Fibroblast of villous mesenchyme (primary cell): ENCODE measurements around the gene AFF3. TPM values are rescaled to one million over a fixed set of nuclear protein-coding genes. Genes with fewer than 3 reads are reported as not detected.

Experiments used
- DNase-seq: peaks from one replicate; pipeline ENCODE4 v3.0.0-alpha.2; 2010; ENCODE audit warnings: low read depth
- H3K4me3 ChIP-seq: 2 replicates; pipeline ENCODE4 v1.5.1; 2011; ENCODE audit warnings: low read depth, mild to moderate bottlenecking, low read length
- total RNA-seq: library from RNA; depleted of rRNA; stranded (reverse); fragments of >200 nt; gene quantifications from 2 replicates; pipeline ENCODE4 v1.2.3, GENCODE V29; 2012
- TF ChIP-seq, protein P1 (sequence below): IDR thresholded peaks from 2 replicates; pipeline ENCODE4 v1.5.1; 2012; ENCODE audit warnings: low read depth, mild to moderate bottlenecking, low read length; ENCODE audit not compliant: insufficient read depth

The AFF3 gene
- total RNA-seq, 1 donor, result 19.4 TPM

DNA sequence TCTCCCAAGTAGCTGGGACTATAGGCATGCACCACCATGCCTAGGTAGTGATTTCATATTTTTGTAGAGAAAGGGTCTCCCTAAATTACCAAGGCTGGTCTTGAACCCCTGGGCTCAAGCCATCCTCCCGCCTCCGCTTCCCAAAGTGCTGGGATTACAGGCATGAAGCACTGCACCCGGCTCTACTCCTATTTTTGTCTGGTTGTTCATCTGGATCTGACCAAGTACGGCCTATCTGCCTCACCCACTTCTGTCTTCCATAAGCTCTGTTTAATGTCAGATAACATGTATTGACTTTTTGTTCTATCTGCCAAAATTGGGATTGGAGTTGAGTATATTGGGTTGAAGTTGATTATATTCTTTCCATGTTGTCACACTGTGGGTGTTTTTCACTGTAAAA, 198.4 kb downstream of the AFF3 start:
- TF ChIP-seq, protein P1, sequence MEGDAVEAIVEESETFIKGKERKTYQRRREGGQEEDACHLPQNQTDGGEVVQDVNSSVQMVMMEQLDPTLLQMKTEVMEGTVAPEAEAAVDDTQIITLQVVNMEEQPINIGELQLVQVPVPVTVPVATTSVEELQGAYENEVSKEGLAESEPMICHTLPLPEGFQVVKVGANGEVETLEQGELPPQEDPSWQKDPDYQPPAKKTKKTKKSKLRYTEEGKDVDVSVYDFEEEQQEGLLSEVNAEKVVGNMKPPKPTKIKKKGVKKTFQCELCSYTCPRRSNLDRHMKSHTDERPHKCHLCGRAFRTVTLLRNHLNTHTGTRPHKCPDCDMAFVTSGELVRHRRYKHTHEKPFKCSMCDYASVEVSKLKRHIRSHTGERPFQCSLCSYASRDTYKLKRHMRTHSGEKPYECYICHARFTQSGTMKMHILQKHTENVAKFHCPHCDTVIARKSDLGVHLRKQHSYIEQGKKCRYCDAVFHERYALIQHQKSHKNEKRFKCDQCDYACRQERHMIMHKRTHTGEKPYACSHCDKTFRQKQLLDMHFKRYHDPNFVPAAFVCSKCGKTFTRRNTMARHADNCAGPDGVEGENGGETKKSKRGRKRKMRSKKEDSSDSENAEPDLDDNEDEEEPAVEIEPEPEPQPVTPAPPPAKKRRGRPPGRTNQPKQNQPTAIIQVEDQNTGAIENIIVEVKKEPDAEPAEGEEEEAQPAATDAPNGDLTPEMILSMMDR, result no peak
- H3K4me3 ChIP-seq, result no peak overlapping the region
- DNase-seq, result no peak

- TF ChIP-seq, protein P1, result no peak
- no peak for DNase-seq
- no peak overlapping the region for H3K4me3 ChIP-seq
Measured at GRCh38 chr2:99942561-99943347, 199.6 kb downstream of the AFF3 start.

- TF ChIP-seq, protein P1, result no peak
- peak; percentile 3 for DNase-seq
- no peak overlapping the region for H3K4me3 ChIP-seq
Measured at GRCh38 chr2:99940963-99941362, 201.4 kb downstream of the AFF3 start.

GRCh38 chr2:99939135-99939534, 203.3 kb downstream of the AFF3 start:
- TF ChIP-seq, protein P1, result no peak
- no peak for DNase-seq
- H3K4me3 ChIP-seq, result no peak overlapping the region

DNA sequence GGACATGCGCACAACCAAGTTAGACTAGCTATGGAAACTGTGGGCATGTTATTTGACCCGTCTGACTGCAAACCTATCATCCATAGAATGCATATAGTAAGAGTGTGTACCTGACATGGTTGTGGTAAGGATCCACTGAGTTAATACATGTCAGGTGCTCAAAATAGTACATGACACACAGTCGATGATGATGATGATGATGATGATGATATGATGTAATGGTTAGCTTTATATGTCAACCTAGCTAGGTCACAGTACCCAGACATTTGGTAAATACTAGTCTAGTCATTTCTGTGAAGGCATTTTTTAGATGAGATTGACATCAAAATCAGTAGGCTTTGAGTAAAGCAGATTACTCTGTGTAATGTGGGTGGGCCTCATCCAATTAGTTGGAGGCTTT, 204.1 kb downstream of the AFF3 start:
- no peak for DNase-seq
- no peak overlapping the region for H3K4me3 ChIP-seq
- TF ChIP-seq, protein P1, result no peak

GRCh38 chr2:99936065-99936464, 206.3 kb downstream of the AFF3 start:
- TF ChIP-seq, protein P1, result no peak
- no peak overlapping the region for H3K4me3 ChIP-seq
- DNase-seq, result no peak

DNA sequence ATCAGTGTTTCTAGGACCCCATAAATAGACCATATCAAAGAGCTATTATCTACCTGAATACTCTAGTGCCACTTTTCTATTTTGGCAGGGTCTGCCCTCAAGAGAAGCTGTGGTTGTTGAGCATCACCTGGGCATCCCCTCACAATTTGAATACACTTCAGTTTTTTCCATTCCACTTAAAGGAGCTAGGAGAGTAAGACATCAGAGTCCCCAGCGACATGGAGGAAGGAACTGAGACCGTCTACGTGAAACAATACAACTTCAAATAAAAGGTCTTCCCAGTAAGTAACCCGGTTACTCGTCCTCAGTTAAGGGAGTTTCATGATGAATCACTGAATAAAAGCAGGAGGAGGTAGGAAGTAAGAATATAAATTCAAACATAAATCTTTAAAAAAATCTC, 206.7 kb downstream of the AFF3 start:
- TF ChIP-seq, protein P1, result no peak
- DNase-seq, result no peak
- no peak overlapping the region for H3K4me3 ChIP-seq
